GM23248 (cell line): ENCODE measurements around the gene CLDN24. TPM values are rescaled to one million over a fixed set of nuclear protein-coding genes. Genes with fewer than 3 reads are reported as not detected.

Experiments used
- DNase-seq: peaks from one replicate; pipeline ENCODE4 v3.0.0-alpha.2; 2015
- H2AFZ ChIP-seq: fragments of 200-600 bp; sonication (generic); 2 replicates; pipeline ENCODE4 v1.6.1; 2016; ENCODE audit warnings: antibody characterized with exemption
- H3F3A ChIP-seq: fragments of 200-600 bp; sonication (generic); 2 replicates; pipeline ENCODE4 v1.6.1; 2016; ENCODE audit warnings: mild to moderate bottlenecking, antibody characterized with exemption, mixed run types; ENCODE audit not compliant: insufficient read depth
- H3K27ac ChIP-seq: fragments of 200-600 bp; sonication (generic); 2 replicates; pipeline ENCODE4 v1.5.1; 2016; ENCODE audit warnings: mild to moderate bottlenecking
- H3K27me3 ChIP-seq: fragments of 200-600 bp; sonication (generic); replicated peaks from 2 replicates; pipeline ENCODE4 v1.6.1; 2016; ENCODE audit warnings: mild to moderate bottlenecking; ENCODE audit not compliant: insufficient read depth
- H3K36me3 ChIP-seq: fragments of 200-600 bp; sonication (generic); 2 replicates; pipeline ENCODE4 v1.6.1; 2016; ENCODE audit warnings: low read depth, mild to moderate bottlenecking
- H3K4me1 ChIP-seq: fragments of 200-600 bp; sonication (generic); 2 replicates; pipeline ENCODE4 v1.6.1; 2016; ENCODE audit warnings: mild to moderate bottlenecking; ENCODE audit not compliant: insufficient read depth
- H3K4me2 ChIP-seq: fragments of 200-600 bp; sonication (generic); one replicate; pipeline ENCODE4 v1.6.1; 2016; ENCODE audit warnings: mild to moderate bottlenecking; ENCODE audit not compliant: unreplicated experiment
- H3K4me3 ChIP-seq: fragments of 200-600 bp; sonication (generic); 2 replicates; pipeline ENCODE4 v1.5.1; 2016; ENCODE audit warnings: mild to moderate bottlenecking
- H3K79me2 ChIP-seq: fragments of 200-600 bp; sonication (generic); 2 replicates; pipeline ENCODE4 v1.6.1; 2016; ENCODE audit warnings: mild to moderate bottlenecking; ENCODE audit not compliant: insufficient read depth
- H3K9ac ChIP-seq: fragments of 200-600 bp; sonication (generic); 2 replicates; pipeline ENCODE4 v1.6.1; 2016; ENCODE audit warnings: mild to moderate bottlenecking
- H3K9me2 ChIP-seq: fragments of 200-600 bp; sonication (generic); 2 replicates; pipeline ENCODE4 v1.6.1; 2016; ENCODE audit warnings: mixed run types, mild to moderate bottlenecking, moderate library complexity; ENCODE audit not compliant: insufficient read depth
- H3K9me3 ChIP-seq: fragments of 200-600 bp; sonication (generic); one replicate; pipeline ENCODE4 v1.6.1; 2017; ENCODE audit warnings: low read depth
- H4K20me1 ChIP-seq: fragments of 200-600 bp; sonication (generic); 2 replicates; pipeline ENCODE4 v1.6.0; 2016; ENCODE audit not compliant: insufficient read depth
- EZH2 ChIP-seq: fragments of 200-600 bp; sonication (generic); IDR thresholded peaks from 2 replicates; pipeline ENCODE4 v1.6.1; 2018; ENCODE audit warnings: antibody characterized with exemption, mild to moderate bottlenecking; ENCODE audit not compliant: insufficient read depth, poor library complexity, severe bottlenecking
- EZH2phosphoT487 ChIP-seq: fragments of 200-600 bp; sonication (generic); IDR thresholded peaks from 2 replicates; pipeline ENCODE4 v1.6.1; 2018; ENCODE audit warnings: antibody characterized with exemption, moderate library complexity, mild to moderate bottlenecking, low read depth; ENCODE audit not compliant: insufficient read depth
- WGBS, 2 experiments: methylation state at CpG; one replicate each; pipeline ENCODE4 v1.1.6; 2015 to 2017; ENCODE audit warnings: low lambda C conversion rate in 2 of 2, low coverage in 1 of 2; ENCODE audit errors: missing lambda C conversion rate in 2 of 2; 5-methylcytosine and 5-hydroxymethylcytosine counted together
- in situ Hi-C: fragments of 300-500 bp; cut with MboI; formaldehyde crosslinking; loops from 2 replicates; pipeline ENCODE4 v1.15.0; 2020
- polyA plus RNA-seq: library from polyadenylated mRNA; unstranded; fragments of >200 nt; fragmentation: Nextera tagmentation; extraction: Ambion mirVana; gene quantifications from 2 replicates; pipeline ENCODE4 v1.2.1, GENCODE V29; 2016
- total RNA-seq: library from RNA; depleted of rRNA; stranded (reverse); fragments of >200 nt; shearing (Covaris generic); gene quantifications from 2 replicates; pipeline ENCODE4 v1.2.3, GENCODE V29; 2014

The CLDN24 gene
- total and polyA plus RNA-seq, 2 experiments from 2014 or later: not detected

DNA sequence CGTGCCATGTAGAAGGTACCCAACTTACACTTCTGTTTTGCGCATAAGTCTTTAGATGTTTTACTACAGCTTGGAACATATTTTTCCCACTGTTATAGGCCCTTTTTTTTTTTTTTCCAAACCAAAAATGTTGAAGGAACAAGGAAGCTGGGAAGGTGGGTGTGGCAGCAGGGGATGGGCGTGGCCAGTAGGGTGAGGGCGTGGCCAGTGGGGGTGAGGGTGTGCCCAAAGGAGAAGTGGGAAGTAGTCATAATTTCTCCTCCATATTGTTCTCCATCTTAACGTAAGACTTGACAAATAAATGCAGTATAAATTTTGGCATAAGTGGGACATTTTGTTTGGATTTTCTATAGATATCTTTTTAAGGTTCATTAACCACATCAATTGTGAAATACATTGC lies 32.5 kb downstream of the CLDN24 start:
- Histone ChIP-seq H3K9me2 (no peaks in the 10 kb centered on the region), H3K4me1 (peaks cover 8% of the 10 kb centered on the region), H3K27me3 (no peaks in the 10 kb centered on the region), H3K9ac (no peak overlapping the region), H2AFZ (no peak overlapping the region), H3K36me3 (peaks cover 86% of the 10 kb centered on the region), H3F3A (peaks cover 6% of the 10 kb centered on the region; the same call in 1 of the 2 replicates), H4K20me1 (0 out of 2 replicates have a peak, but pooled peaks cover 3% of the 10 kb centered on the region), H3K4me3 (no peak overlapping the region), H3K4me2 (no peak overlapping the region), H3K9me3 (no peaks in the 10 kb centered on the region), H3K79me2 (peaks cover 3% of the 10 kb centered on the region; the same call in 1 of the 2 replicates), H3K27ac (no peak overlapping the region)
- peak; percentile 39 for DNase-seq
- 97 to 99% methylated on average over 5 of the region's 5 CpGs for WGBS, 2 experiments
- TF ChIP-seq EZH2 (no peak), EZH2phosphoT487 (no peak)
- in situ Hi-C loops: no loop called here

DNA sequence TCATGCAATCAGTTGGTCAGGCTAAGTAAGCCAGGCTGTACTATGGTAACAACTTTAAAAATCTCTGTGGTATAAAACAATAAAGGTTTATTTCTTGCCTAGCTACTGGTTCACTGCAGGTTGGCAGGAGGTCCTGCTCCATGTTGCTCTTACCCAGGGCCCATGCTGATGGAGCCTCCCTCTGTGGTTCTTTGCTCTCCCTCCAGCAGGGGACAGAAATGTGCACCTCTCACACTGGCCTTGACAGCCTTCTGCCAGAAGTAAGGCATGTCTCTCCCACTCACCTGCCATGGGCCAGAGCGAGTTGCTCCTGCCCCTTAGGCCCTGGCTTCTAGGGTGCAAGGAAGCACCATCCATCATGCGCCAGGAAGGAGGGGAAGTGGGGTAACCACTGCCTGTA lies 33.3 kb downstream of the CLDN24 start:
- in situ Hi-C loops: no loop called here
- Histone ChIP-seq H2AFZ (no peak overlapping the region), H3K27me3 (no peaks in the 10 kb centered on the region), H3K4me2 (no peak overlapping the region), H3K4me1 (peaks cover 11% of the 10 kb centered on the region), H3K27ac (no peak overlapping the region), H3K9me2 (no peaks in the 10 kb centered on the region), H3F3A (peaks cover 12% of the 10 kb centered on the region; the same call in 1 of the 2 replicates), H3K9ac (no peak overlapping the region), H3K79me2 (peaks cover 3% of the 10 kb centered on the region; the same call in 1 of the 2 replicates), H3K36me3 (peaks cover 86% of the 10 kb centered on the region), H3K4me3 (no peak overlapping the region), H4K20me1 (no peaks in the 10 kb centered on the region), H3K9me3 (no peaks in the 10 kb centered on the region)
- WGBS, 2 experiments: 97 to 100% methylated on average over 2 of the region's 2 CpGs
- no peak for DNase-seq
- TF ChIP-seq EZH2phosphoT487 (no peak), EZH2 (no peak)

DNA sequence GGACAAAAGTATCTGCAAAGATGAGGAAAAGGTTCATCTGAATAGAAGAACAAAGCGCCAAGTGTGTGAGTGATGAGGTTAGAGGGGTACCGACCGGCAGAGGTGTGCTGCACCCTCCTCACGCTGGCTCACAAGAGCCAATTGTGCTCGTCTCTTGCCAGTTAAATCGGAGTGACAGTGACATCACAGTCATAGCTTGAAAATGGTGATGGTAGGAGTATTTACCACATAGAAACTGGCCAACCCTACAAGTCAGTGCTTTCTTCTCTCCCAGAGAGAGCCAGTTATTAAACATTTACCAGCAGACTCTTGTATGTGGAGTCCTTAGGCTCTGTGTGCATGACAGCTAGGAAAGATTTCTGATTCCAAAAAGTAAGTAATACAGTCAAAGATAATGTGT lies 34.5 kb downstream of the CLDN24 start:
- peaks cover 21% of the 10 kb centered on the region; the same call in 1 of the 2 replicates for H3F3A ChIP-seq
- H2AFZ ChIP-seq: no peak overlapping the region
- peaks cover 3% of the 10 kb centered on the region; the same call in 1 of the 2 replicates for H3K79me2 ChIP-seq
- H3K36me3 ChIP-seq: peaks cover 90% of the 10 kb centered on the region
- peaks cover 11% of the 10 kb centered on the region for H3K4me1 ChIP-seq
- H3K9me3 ChIP-seq: no peaks in the 10 kb centered on the region
- WGBS, 2 experiments: 91 to 92% methylated on average over 6 of the region's 6 CpGs
- no peak overlapping the region for H3K4me2 ChIP-seq
- in situ Hi-C loops: no loop called here
- H3K27ac ChIP-seq: no peak overlapping the region
- H3K9ac ChIP-seq: no peak overlapping the region
- H3K9me2 ChIP-seq: no peaks in the 10 kb centered on the region
- H3K27me3 ChIP-seq: no peaks in the 10 kb centered on the region
- no peak for DNase-seq
- no peaks in the 10 kb centered on the region for H4K20me1 ChIP-seq
- TF ChIP-seq EZH2 (no peak), EZH2phosphoT487 (no peak)
- no peak overlapping the region for H3K4me3 ChIP-seq

DNA sequence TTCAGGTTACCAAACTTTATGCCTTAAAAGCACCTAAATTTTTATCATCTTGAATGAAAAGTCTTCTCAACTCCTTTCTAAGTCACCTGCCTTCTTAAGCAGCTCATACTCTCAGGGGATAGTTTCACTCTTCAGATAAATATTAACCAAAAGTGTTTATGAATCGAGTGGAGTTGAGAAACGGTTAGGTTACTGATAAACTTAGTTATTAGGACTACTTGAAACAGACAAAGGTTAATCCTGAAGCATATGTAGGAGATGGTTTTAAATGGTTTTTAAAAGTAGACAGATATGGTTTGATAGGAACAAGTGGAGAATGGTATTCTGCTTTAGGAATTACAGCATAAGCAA lies 34.9 kb downstream of the CLDN24 start:
- peaks cover 90% of the 10 kb centered on the region for H3K36me3 ChIP-seq
- no peaks in the 10 kb centered on the region for H4K20me1 ChIP-seq
- no peak overlapping the region for H2AFZ ChIP-seq
- H3K27ac ChIP-seq: no peak overlapping the region
- no peaks in the 10 kb centered on the region for H3K27me3 ChIP-seq
- 98 to 100% methylated on average over 2 of the region's 2 CpGs for WGBS, 2 experiments
- H3F3A ChIP-seq: peaks cover 21% of the 10 kb centered on the region; the same call in 1 of the 2 replicates
- H3K4me1 ChIP-seq: peaks cover 11% of the 10 kb centered on the region
- H3K4me3 ChIP-seq: no peak overlapping the region
- no peak for TF ChIP-seq EZH2phosphoT487
- TF ChIP-seq EZH2: no peak
- H3K9ac ChIP-seq: no peak overlapping the region
- H3K9me3 ChIP-seq: no peaks in the 10 kb centered on the region
- H3K9me2 ChIP-seq: no peaks in the 10 kb centered on the region
- in situ Hi-C loops: no loop called here
- no peak overlapping the region for H3K4me2 ChIP-seq
- H3K79me2 ChIP-seq: peaks cover 3% of the 10 kb centered on the region; the same call in 1 of the 2 replicates
- DNase-seq: no peak
